ENCODE measurements around the gene RIOK1. TPM values are rescaled to one million over a fixed set of nuclear protein-coding genes. Genes with fewer than 3 reads are reported as not detected.

The RIOK1 gene
- total RNA-seq, 4 donors from 2014 or later, result 13.6 to 22.6 (median 14.3) TPM

GRCh38 chr6:7438011-7438410 is 48.4 kb downstream of the RIOK1 start:
- no peak for ATAC-seq
- no peaks in the 10 kb centered on the region for H3K36me3 ChIP-seq
- no peaks in the 10 kb centered on the region for H3K4me1 ChIP-seq
- no peak overlapping the region for H3K27ac ChIP-seq
- intact Hi-C loops (cut with DNase I; ENCODE audit: low total_unique reads), result no loop called here
- H3K27me3 ChIP-seq, result peaks cover 0 to under 1% (median 0%) of the 10 kb centered on the region in 3 donors
- DNase-seq, result no peak
- H3K4me3 ChIP-seq, result no peak overlapping the region
- H3K9me3 ChIP-seq, result no peaks in the 10 kb centered on the region
- in situ Hi-C loops (cut with MboI; ENCODE audit: low sequenced_read_pairs in 4 of 4), result no loop called here
- TF ChIP-seq POLR2A (IDR thresholded peaks at IDR 0.05) (no peak), CTCF (IDR thresholded peaks at IDR 0.05 in 4 of 5, conservative IDR thresholded peaks at IDR 0.05 in 1 of 5) (no peak)

- no peak overlapping the region for H3K4me3 ChIP-seq
- no peak for DNase-seq
- H3K4me1 ChIP-seq, result no peaks in the 10 kb centered on the region
- no peaks in the 10 kb centered on the region for H3K27me3 ChIP-seq
- intact Hi-C loops (cut with DNase I; ENCODE audit: low total_unique reads) (no loop called here), in situ Hi-C loops (cut with MboI; ENCODE audit: low sequenced_read_pairs in 4 of 4) (no loop called here)
- no peak for TF ChIP-seq POLR2A (IDR thresholded peaks at IDR 0.05)
- H3K27ac ChIP-seq, result no peak overlapping the region
- ATAC-seq, result no peak
- no peaks in the 10 kb centered on the region for H3K36me3 ChIP-seq
- no peaks in the 10 kb centered on the region for H3K9me3 ChIP-seq
These were observed 49.6 kb downstream of the RIOK1 start for GRCh38 chr6:7439228-7439627.

- TF ChIP-seq POLR2A (IDR thresholded peaks at IDR 0.05) (no peak), CTCF (IDR thresholded peaks at IDR 0.05 in 4 of 5, conservative IDR thresholded peaks at IDR 0.05 in 1 of 5) (no peak)
- ATAC-seq (no peak), DNase-seq (no peak)
- Histone ChIP-seq H3K4me1 (no peaks in the 10 kb centered on the region), H3K9me3 (no peaks in the 10 kb centered on the region), H3K36me3 (no peaks in the 10 kb centered on the region), H3K27me3 (peaks cover 0 to 4% (median 0%) of the 10 kb centered on the region in 3 donors), H3K27ac (no peak overlapping the region), H3K4me3 (no peak overlapping the region)
- in situ Hi-C loops (cut with MboI; ENCODE audit: low sequenced_read_pairs in 4 of 4) (no loop called here), intact Hi-C loops (cut with DNase I; ENCODE audit: low total_unique reads) (no loop called here)
These were observed 50.9 kb downstream of the RIOK1 start for GRCh38 chr6:7440476-7440875.

GRCh38 chr6:7441048-7441775 is 51.6 kb downstream of the RIOK1 start:
- Histone ChIP-seq H3K4me3 (no peak overlapping the region), H3K9me3 (no peaks in the 10 kb centered on the region), H3K36me3 (no peaks in the 10 kb centered on the region), H3K27ac (no peak overlapping the region), H3K4me1 (no peaks in the 10 kb centered on the region), H3K27me3 (peaks cover 0 to 6% (median 0%) of the 10 kb centered on the region in 3 donors)
- TF ChIP-seq CTCF (IDR thresholded peaks at IDR 0.05 in 4 of 5, conservative IDR thresholded peaks at IDR 0.05 in 1 of 5) (no peak), POLR2A (IDR thresholded peaks at IDR 0.05) (no peak)
- in situ Hi-C loops (cut with MboI; ENCODE audit: low sequenced_read_pairs in 4 of 4), result no loop called here
- ATAC-seq, result no peak
- intact Hi-C loops (cut with DNase I; ENCODE audit: low total_unique reads), result no loop called here
- no peak for DNase-seq

- Histone ChIP-seq H3K36me3 (no peaks in the 10 kb centered on the region), H3K4me1 (no peaks in the 10 kb centered on the region), H3K9me3 (no peaks in the 10 kb centered on the region), H3K4me3 (no peak overlapping the region), H3K27ac (no peak overlapping the region), H3K27me3 (peaks cover 0 to 6% (median 0%) of the 10 kb centered on the region in 3 donors)
- ATAC-seq (no peak), DNase-seq (no peak)
- intact Hi-C loops (cut with DNase I; ENCODE audit: low total_unique reads), result no loop called here
- TF ChIP-seq POLR2A (IDR thresholded peaks at IDR 0.05), result no peak
- no peak for TF ChIP-seq CTCF (IDR thresholded peaks at IDR 0.05 in 4 of 5, conservative IDR thresholded peaks at IDR 0.05 in 1 of 5)
- in situ Hi-C loops (cut with MboI; ENCODE audit: low sequenced_read_pairs in 4 of 4), result no loop called here
These were observed 52.9 kb downstream of the RIOK1 start for GRCh38 chr6:7442467-7442866.
